Thyroid gland (tissue), 4 donors: ENCODE data around the gene LRIT1. TPM values are rescaled to one million over a fixed set of nuclear protein-coding genes. Genes with fewer than 3 reads are reported as not detected.

Source experiments
- DNase-seq, 2 donors: peaks; one replicate each; pipeline ENCODE4 v3.0.0-alpha.2; 2019
- H3K27ac ChIP-seq, 3 donors: fragments of 200-600 bp; sonication (generic); 1 replicate in 2 of 3; 2 replicates in 1 of 3; pipeline ENCODE4 v1.5.1; 2016 to 2019; ENCODE audit warnings: mild to moderate bottlenecking in 1 of 3, moderate library complexity in 1 of 3
- H3K27me3 ChIP-seq: fragments of 200-600 bp; sonication (generic); one replicate; pipeline ENCODE4 v1.5.1; 2019
- H3K36me3 ChIP-seq, 2 donors: fragments of 200-600 bp; sonication (generic); one replicate each; pipeline ENCODE4 v1.5.1; 2016 to 2019
- H3K4me1 ChIP-seq, 2 donors: fragments of 200-600 bp; sonication (generic); one replicate each; pipeline ENCODE4 v1.5.1; 2017 to 2019
- H3K4me3 ChIP-seq, 3 donors: fragments of 200-600 bp; sonication (generic); replicated peaks in 1 of 3; 1 replicate in 2 of 3; 2 replicates in 1 of 3; pipeline ENCODE4 v1.5.1; 2016; ENCODE audit warnings: mild to moderate bottlenecking in 1 of 3
- H3K9me3 ChIP-seq: fragments of 200-600 bp; sonication (generic); one replicate; pipeline ENCODE4 v1.5.1; 2017
- POLR2A ChIP-seq, 2 donors: fragments of 450-650 bp; IDR thresholded peaks; one replicate each; pipeline ENCODE4 v1.6.1; 2017; ENCODE audit warnings: antibody characterized with exemption in 2 of 2, mild to moderate bottlenecking in 2 of 2, moderate library complexity in 1 of 2
- WGBS, 2 donors: methylation state at CpG; one replicate each; pipeline ENCODE4 v1.1.5; 2017; 5-methylcytosine and 5-hydroxymethylcytosine counted together
- intact Hi-C: fragments of 100-400 bp; cut with DNase I; formaldehyde crosslinking; loops from one replicate; pipeline ENCODE4 v1.15.1; 2023
- total RNA-seq, 4 donors: library from RNA; depleted of rRNA; stranded (reverse); fragments of >200 nt; gene quantifications; one replicate each; pipeline ENCODE4 v1.2.3, GENCODE V29; 2016
- TF ChIP-seq, protein P1 (sequence below), 6 experiments: fragments of 200-600 bp in 3 of 6; fragments of 450-650 bp in 3 of 6; sonication (generic) in 3 of 6; IDR thresholded peaks; one replicate each; pipeline ENCODE4 v1.5.1; 2016 to 2019; ENCODE audit warnings: antibody characterized with exemption in 6 of 6, mild to moderate bottlenecking in 2 of 6, inconsistent platforms in 1 of 6, moderate library complexity in 1 of 6

The LRIT1 gene
- total RNA-seq, 4 donors from 2014 or later, result not detected

DNA sequence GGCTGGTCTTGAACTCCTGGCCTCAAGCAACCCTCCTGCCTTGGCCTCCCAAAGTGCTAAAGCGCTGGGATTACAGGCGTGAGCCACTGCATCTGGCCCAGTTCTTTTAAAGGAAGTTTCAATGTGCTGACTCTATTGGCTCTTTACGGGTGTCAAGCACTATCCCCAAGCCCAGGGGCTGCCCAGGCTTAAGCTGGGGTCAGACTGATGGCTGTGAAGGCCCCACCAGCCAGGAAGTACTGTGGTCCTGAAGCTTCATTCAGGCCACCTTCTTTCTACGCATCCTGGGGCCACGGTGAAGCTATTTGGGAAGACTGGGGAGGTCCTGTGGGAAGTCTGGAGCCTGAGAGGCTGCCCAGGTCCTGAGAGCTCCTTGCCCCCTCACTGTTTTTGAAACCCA lies 59.7 kb downstream of the LRIT1 start:
- no peaks in the 10 kb centered on the region for H3K9me3 ChIP-seq
- no peaks in the 10 kb centered on the region for H3K36me3 ChIP-seq
- no peaks in the 10 kb centered on the region for H3K27me3 ChIP-seq
- no peak overlapping the region for H3K27ac ChIP-seq
- peaks cover 7 to 10% of the 10 kb centered on the region in 2 donors for H3K4me1 ChIP-seq
- no peak for TF ChIP-seq POLR2A (IDR thresholded peaks at IDR 0.05)
- TF ChIP-seq, protein P1, sequence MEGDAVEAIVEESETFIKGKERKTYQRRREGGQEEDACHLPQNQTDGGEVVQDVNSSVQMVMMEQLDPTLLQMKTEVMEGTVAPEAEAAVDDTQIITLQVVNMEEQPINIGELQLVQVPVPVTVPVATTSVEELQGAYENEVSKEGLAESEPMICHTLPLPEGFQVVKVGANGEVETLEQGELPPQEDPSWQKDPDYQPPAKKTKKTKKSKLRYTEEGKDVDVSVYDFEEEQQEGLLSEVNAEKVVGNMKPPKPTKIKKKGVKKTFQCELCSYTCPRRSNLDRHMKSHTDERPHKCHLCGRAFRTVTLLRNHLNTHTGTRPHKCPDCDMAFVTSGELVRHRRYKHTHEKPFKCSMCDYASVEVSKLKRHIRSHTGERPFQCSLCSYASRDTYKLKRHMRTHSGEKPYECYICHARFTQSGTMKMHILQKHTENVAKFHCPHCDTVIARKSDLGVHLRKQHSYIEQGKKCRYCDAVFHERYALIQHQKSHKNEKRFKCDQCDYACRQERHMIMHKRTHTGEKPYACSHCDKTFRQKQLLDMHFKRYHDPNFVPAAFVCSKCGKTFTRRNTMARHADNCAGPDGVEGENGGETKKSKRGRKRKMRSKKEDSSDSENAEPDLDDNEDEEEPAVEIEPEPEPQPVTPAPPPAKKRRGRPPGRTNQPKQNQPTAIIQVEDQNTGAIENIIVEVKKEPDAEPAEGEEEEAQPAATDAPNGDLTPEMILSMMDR (IDR thresholded peaks at IDR 0.05), result no peak
- no peak for DNase-seq
- intact Hi-C loops, result no loop called here
- 90 to 94% methylated on average over 3 to 5 of the region's 5 CpGs for WGBS, 2 donors
- no peak overlapping the region for H3K4me3 ChIP-seq

Other genes starting within 250 kb of the LRIT1 start
- gene GHITM, start 102.0 kb downstream of the LRIT1 start, total RNA-seq, result 100 to 1,000 TPM; 165 to 251 (median 202) TPM
- not detected for gene GPR15LG, start 67.7 kb downstream of the LRIT1 start, total RNA-seq
- under 1 TPM in 1 of 4 donors, not detected in 3; 0.17 TPM for gene CDHR1, start 47.0 kb downstream of the LRIT1 start, total RNA-seq
- not detected for gene LRIT2, start 16.0 kb downstream of the LRIT1 start, total RNA-seq
- under 1 TPM in 1 of 4 donors, not detected in 3; 0.11 TPM for gene RGR, start 3.5 kb upstream of the LRIT1 start, total RNA-seq
- 10 to 100 TPM; 50.1 to 71.0 (median 58.4) TPM for gene CCSER2, start 87.0 kb upstream of the LRIT1 start, total RNA-seq